H1 (cell line): Measurements from ENCODE around the gene PBXIP1. TPM values are rescaled to one million over a fixed set of nuclear protein-coding genes. Genes with fewer than 3 reads are reported as not detected.

Experiments used
- CTCF ChIA-PET: fragments of 300-600 bp; sonication (Branson Sonifier 250); formaldehyde crosslinking; loops from one replicate; lab custom pipeline; 2021; ENCODE audit not compliant: partially characterized antibody; lab: Charles Lee
- POLR2A ChIA-PET: fragments of 300-600 bp; sonication (Branson Sonifier 250); formaldehyde crosslinking; loops from one replicate; lab custom pipeline; 2021; ENCODE audit warnings: inconsistent platforms; ENCODE audit not compliant: partially characterized antibody; lab: Charles Lee
- DNase-seq, 2 experiments: peaks; one replicate each; pipeline versions ENCODE4 v3.0.0 to v3.0.0-alpha.2; 2010 to 2022; ENCODE audit warnings: low spot score in 2 of 2, low read depth in 1 of 2, mixed read lengths in 1 of 2
- FAIRE-seq: peaks from 2 replicates; lab custom pipeline; 2011; peaks lifted over from hg19 to GRCh38; lab: Jason Lieb, UNC
- H2AFZ ChIP-seq: 2 replicates; pipeline ENCODE4 v1.8.1; 2012; ENCODE audit warnings: low read length, inconsistent platforms
- H2AK5ac ChIP-seq: 2 replicates; pipeline ENCODE4 v1.6.1; 2013; ENCODE audit warnings: low read depth, low read length
- H2BK120ac ChIP-seq: replicated peaks from 2 replicates; pipeline ENCODE3; 2013; ENCODE audit warnings: low read depth, low read length, inconsistent platforms
- H2BK12ac ChIP-seq: 2 replicates; pipeline ENCODE4 v1.6.1; 2013; ENCODE audit warnings: low read depth, low read length
- H2BK15ac ChIP-seq: 2 replicates; pipeline ENCODE4 v1.6.1; 2013; ENCODE audit warnings: low read length
- H2BK20ac ChIP-seq: 2 replicates; pipeline ENCODE4 v1.6.1; 2013; ENCODE audit warnings: low read length
- H2BK5ac ChIP-seq: 2 replicates; pipeline ENCODE4 v1.6.1; 2013; ENCODE audit warnings: low read depth, low read length
- H3K14ac ChIP-seq: 2 replicates; pipeline ENCODE4 v1.6.1; 2013; ENCODE audit warnings: inconsistent platforms; ENCODE audit not compliant: insufficient read length
- H3K18ac ChIP-seq: 2 replicates; pipeline ENCODE4 v1.6.1; 2013; ENCODE audit warnings: low read length; ENCODE audit errors: extremely low read depth
- H3K23ac ChIP-seq: 2 replicates; pipeline ENCODE4 v1.6.1; 2013; ENCODE audit warnings: inconsistent platforms; ENCODE audit not compliant: insufficient read length
- H3K23me2 ChIP-seq: 2 replicates; pipeline ENCODE4 v1.6.1; 2013; ENCODE audit warnings: low read depth, low read length
- H3K27ac ChIP-seq: 2 replicates; pipeline ENCODE4 v1.6.1; 2011; ENCODE audit warnings: low read depth, low read length, inconsistent platforms
- H3K27me3 ChIP-seq, 4 experiments: replicated peaks in 1 of 4; 1 replicate in 1 of 4; 2 replicates in 3 of 4; pipeline versions ENCODE4 v1.6.1 to v1.8.1; 2011 to 2013; ENCODE audit warnings: low read length in 3 of 4, mild to moderate bottlenecking in 3 of 4, inconsistent platforms in 2 of 4, mixed read lengths in 2 of 4, moderate library complexity in 1 of 4; ENCODE audit not compliant: control insufficient read depth in 3 of 4, insufficient read depth in 3 of 4; ENCODE audit errors: extremely low read depth in 1 of 4
- H3K36me3 ChIP-seq, 4 experiments: 2 replicates each; pipeline versions ENCODE4 v1.6.1 to v1.8.1; 2011 to 2013; ENCODE audit warnings: mild to moderate bottlenecking in 4 of 4, low read length in 3 of 4, moderate library complexity in 2 of 4, control low read depth in 1 of 4, inconsistent platforms in 1 of 4; ENCODE audit not compliant: insufficient read depth in 4 of 4, control insufficient read depth in 2 of 4
- H3K4ac ChIP-seq: replicated peaks from 2 replicates; pipeline ENCODE3; 2013; ENCODE audit warnings: low read length, low read depth, mixed read lengths, inconsistent platforms; ENCODE audit not compliant: insufficient read length
- H3K4me1 ChIP-seq, 4 experiments: replicated peaks in 1 of 4; 1 replicate in 1 of 4; 2 replicates in 3 of 4; pipeline versions ENCODE4 v1.6.1 to v1.8.1; 2011 to 2013; ENCODE audit warnings: low read length in 3 of 4, inconsistent platforms in 2 of 4, mixed read lengths in 1 of 4; ENCODE audit not compliant: insufficient read depth in 4 of 4, control insufficient read depth in 3 of 4
- H3K4me2 ChIP-seq, 2 experiments: 2 replicates each; pipeline versions ENCODE4 v1.6.1 to v1.8.1; 2011 to 2013; ENCODE audit warnings: low read depth in 2 of 2, low read length in 2 of 2, control low read depth in 1 of 2, inconsistent platforms in 1 of 2, mild to moderate bottlenecking in 1 of 2; ENCODE audit not compliant: insufficient read depth in 1 of 2
- H3K4me3 ChIP-seq, 4 experiments: fragments of 200-600, 300-600 bp in 1 of 4; sonication (generic), shearing (Covaris generic), sonication (Bioruptor Twin) in 1 of 4; 2 replicates each; pipeline versions ENCODE4 v1.5.1 to v1.8.1; 2011 to 2016; ENCODE audit warnings: low read length in 4 of 4, low read depth in 3 of 4, control low read depth in 2 of 4, inconsistent platforms in 2 of 4, mild to moderate bottlenecking in 2 of 4, mixed read lengths in 1 of 4, moderate library complexity in 1 of 4; ENCODE audit not compliant: insufficient read depth in 2 of 4; ENCODE audit errors: extremely low read depth in 1 of 4
- H3K56ac ChIP-seq: replicated peaks from 2 replicates; pipeline ENCODE3; 2013; ENCODE audit warnings: low read depth, mild to moderate bottlenecking, mixed read lengths, low read length, inconsistent platforms; ENCODE audit not compliant: insufficient read length
- H3K79me1 ChIP-seq: 2 replicates; pipeline ENCODE4 v1.6.1; 2013; ENCODE audit warnings: low read depth, low read length, control low read depth
- H3K79me2 ChIP-seq, 2 experiments: 2 replicates each; pipeline versions ENCODE4 v1.6.1 to v1.8.1; 2012 to 2013; ENCODE audit warnings: low read length in 2 of 2, mild to moderate bottlenecking in 2 of 2, inconsistent platforms in 1 of 2; ENCODE audit not compliant: insufficient read depth in 2 of 2, control insufficient read depth in 1 of 2
- H3K9ac ChIP-seq, 4 experiments: replicated peaks in 1 of 4; 1 replicate in 1 of 4; 2 replicates in 3 of 4; pipeline versions ENCODE4 v1.6.1 to v1.8.1; 2011 to 2013; ENCODE audit warnings: low read depth in 3 of 4, low read length in 3 of 4, control low read depth in 2 of 4, mild to moderate bottlenecking in 2 of 4, moderate library complexity in 2 of 4, inconsistent platforms in 1 of 4; ENCODE audit errors: extremely low read depth in 1 of 4
- H3K9me3 ChIP-seq, 2 experiments: 2 replicates each; pipeline versions ENCODE4 v1.6.1 to v1.8.1; 2012 to 2013; ENCODE audit warnings: mild to moderate bottlenecking in 2 of 2, moderate library complexity in 2 of 2, control low read depth in 1 of 2, inconsistent platforms in 1 of 2, low read depth in 1 of 2, low read length in 1 of 2, mixed read lengths in 1 of 2; ENCODE audit not compliant: insufficient read depth in 2 of 2
- H4K20me1 ChIP-seq, 2 experiments: replicated peaks in 1 of 2; 2 replicates each; pipeline versions ENCODE3 to v1.8.1; 2011 to 2013; ENCODE audit warnings: inconsistent platforms in 2 of 2, low read length in 2 of 2, mild to moderate bottlenecking in 1 of 2; ENCODE audit not compliant: insufficient read depth in 2 of 2, control insufficient read depth in 1 of 2
- H4K5ac ChIP-seq: 2 replicates; pipeline ENCODE4 v1.6.1; 2013; ENCODE audit warnings: low read length, low read depth, mixed read lengths, inconsistent platforms; ENCODE audit not compliant: insufficient read length
- H4K8ac ChIP-seq: 2 replicates; pipeline ENCODE4 v1.8.0; 2013; ENCODE audit warnings: mild to moderate bottlenecking, moderate library complexity, low read length, inconsistent platforms; ENCODE audit not compliant: insufficient read depth; ENCODE audit errors: extremely low read depth
- H4K91ac ChIP-seq: replicated peaks from 2 replicates; pipeline ENCODE3; 2013; ENCODE audit warnings: low read length, mixed read lengths, inconsistent platforms; ENCODE audit not compliant: insufficient read length
- POLR2AphosphoS5 ChIP-seq: IDR thresholded peaks from 2 replicates; pipeline ENCODE4 v1.6.1; 2011; ENCODE audit warnings: low read depth, low read length
- ZNF274 ChIP-seq: IDR thresholded peaks from 2 replicates; pipeline ENCODE4 v1.7.0; 2012; ENCODE audit warnings: low read length, borderline replicate concordance; ENCODE audit errors: extremely low read depth
- WGBS, 2 experiments: shearing (Covaris generic) in 1 of 2; methylation state at CpG; one replicate each; pipeline versions ENCODE4 v1.1.6 to v1.1.7; 2013 to 2015; ENCODE audit warnings: low lambda C conversion rate in 2 of 2, mixed read lengths in 2 of 2, inconsistent platforms in 1 of 2, low coverage in 1 of 2, missing lambda C conversion rate in 1 of 2; ENCODE audit not compliant: insufficient replicate concordance in 2 of 2, insufficient coverage in 1 of 2, insufficient read length in 1 of 2; ENCODE audit errors: extremely low coverage in 1 of 2, missing lambda C conversion rate in 1 of 2; 5-methylcytosine and 5-hydroxymethylcytosine counted together
- polyA plus RNA-seq, 7 experiments: library from polyadenylated mRNA; depleted of rRNA in 3 of 7; stranded (reverse) in 5 of 7; unstranded in 2 of 7; fragments of >200 nt in 5 of 7; fragments of 200-250 nt in 2 of 7; gene quantifications; 1 replicate in 5 of 7; 2 replicates in 1 of 7; 4 replicates in 1 of 7; pipeline versions ENCODE4 v1.2.1 to v1.2.3, GENCODE V29; 2011 to 2013; ENCODE audit warnings: missing spikeins in 2 of 7, mixed read lengths in 2 of 7
- total RNA-seq: library from RNA; stranded (reverse); fragmentation: NEBNext Ultra II Directional; extraction: Animal tissue kit (Norgen Biotek cat#: 25700); gene quantifications from 2 replicates; pipeline ENCODE4 v1.2.1, GENCODE V29; 2021

The PBXIP1 gene
- total and polyA plus RNA-seq, 2 of the 8 experiments (the other 6 are each of a cell fraction or from before 2014, with no cell fraction given) = 12.0 to 19.8 TPM

- Histone ChIP-seq H3K14ac (no peak overlapping the region), H3K4me2 (no peak overlapping the region), H3K4ac (no peak overlapping the region), H4K5ac (no peak overlapping the region), H3K36me3 (peaks cover 11 to 47% (median 33%) of the 10 kb centered on the region in 4 experiments), H3K27ac (no peak overlapping the region)
- TF ChIP-seq ZNF274 (no peak), POLR2AphosphoS5 (no peak)
- TF ChIP-seq, all 59 proteins: peak for 0
- Histone ChIP-seq H2BK20ac (no peak overlapping the region), H2AK5ac (no peak overlapping the region), H3K23ac (no peak overlapping the region), H3K79me2 (peaks cover 4 to 51% of the 10 kb centered on the region in 2 experiments), H3K4me1 (peaks cover 0 to 4% (median 1%) of the 10 kb centered on the region in 4 experiments; a peak in 3 of 7 replicates), H2BK12ac (no peak overlapping the region), H2BK15ac (no peak overlapping the region), H3K9me3 (no peaks in the 10 kb centered on the region), H3K18ac (no peak overlapping the region), H3K23me2 (peaks cover 5% of the 10 kb centered on the region), H3K56ac (no peak overlapping the region), H3K79me1 (peaks cover 6% of the 10 kb centered on the region; the same call in 1 of the 2 replicates), H3K4me3 (no peak overlapping the region), H2BK5ac (no peak overlapping the region), H4K8ac (no peak overlapping the region), H2AFZ (no peak overlapping the region), H3K9ac (no peak overlapping the region), H4K20me1 (peaks cover 15 to 22% of the 10 kb centered on the region in 2 experiments), H3K27me3 (no peaks in the 10 kb centered on the region), H4K91ac (no peak overlapping the region), H2BK120ac (no peak overlapping the region)
- no peak for DNase-seq
- FAIRE-seq = no peak
- 96% methylated on average over 6 of the region's 6 CpGs; no CpG with 5 or more reads in 1 of the 2 experiments for WGBS, 2 experiments
- POLR2A ChIA-PET = interaction anchor here (0.6 to 42.8 kb wide), 8 partner anchors 8 to 82 kb away, joined by 3 to 702 read pairs (median 4); partner anchors contain the start of genes CKS1B, FLAD1, LENEP and PBXIP1
- CTCF ChIA-PET = interaction anchor here (1.5 to 20.6 kb wide), 7 partner anchors 9 to 151 kb away, joined by 3 to 334 read pairs (median 5); partner anchors contain the start of genes LENEP and PYGO2
Measured at GRCh38 chr1:154987326-154987725, 31.4 kb upstream of the PBXIP1 start.
